Peyer's patch (tissue), 4 donors: ENCODE data around the gene PHACTR1. TPM values are rescaled to one million over a fixed set of nuclear protein-coding genes. Genes with fewer than 3 reads are reported as not detected.
"Not testable (repeated sequence)": the region's sequence is repeated elsewhere in the genome, so short reads cannot be mapped to it uniquely, and the experiment has no call there.

Experiments used
- DNase-seq, 3 donors: peaks; one replicate each; pipeline ENCODE4 v3.0.0-alpha.2; 2017 to 2019
- H3K27ac ChIP-seq, 4 donors: fragments of 200-600 bp; sonication (generic); one replicate each; pipeline ENCODE4 v1.5.1; 2016 to 2019
- H3K27me3 ChIP-seq, 2 donors: fragments of 200-600 bp; sonication (generic); one replicate each; pipeline ENCODE4 v1.5.1; 2019
- H3K36me3 ChIP-seq, 3 donors: fragments of 200-600 bp; sonication (generic); one replicate each; pipeline ENCODE4 v1.5.1; 2016 to 2019
- H3K4me1 ChIP-seq, 4 donors: fragments of 200-600 bp; sonication (generic); one replicate each; pipeline ENCODE4 v1.5.1; 2016 to 2019
- H3K4me3 ChIP-seq, 4 donors: fragments of 200-600 bp; sonication (generic); 1 replicate in 3 of 4; 2 replicates in 1 of 4; pipeline ENCODE4 v1.5.1; 2016 to 2019; ENCODE audit warnings: mild to moderate bottlenecking in 1 of 4
- H3K9me3 ChIP-seq, 4 donors: fragments of 200-600 bp; sonication (generic); one replicate each; pipeline ENCODE4 v1.5.1; 2016 to 2019; ENCODE audit warnings: mild to moderate bottlenecking in 1 of 4
- POLR2A ChIP-seq, 2 donors: fragments of 450-650 bp; IDR thresholded peaks; one replicate each; pipeline ENCODE4 v1.5.1; 2017; ENCODE audit warnings: antibody characterized with exemption in 2 of 2, mild to moderate bottlenecking in 2 of 2, moderate library complexity in 2 of 2
- total RNA-seq, 4 donors: library from RNA; depleted of rRNA; stranded (reverse); fragments of >200 nt; gene quantifications; one replicate each; pipeline ENCODE4 v1.1.0, GENCODE V29; 2016
- TF ChIP-seq, protein P1 (sequence below), 6 experiments: fragments of 450-650 bp in 4 of 6; fragments of 200-600 bp in 2 of 6; sonication (generic) in 1 of 6; IDR thresholded peaks; one replicate each; pipeline ENCODE4 v1.5.1; 2017 to 2019; ENCODE audit warnings: antibody characterized with exemption in 6 of 6, mild to moderate bottlenecking in 3 of 6, moderate library complexity in 1 of 6

Gene PHACTR1
- total RNA-seq, 4 donors from 2014 or later = 0.35 to 19.0 (median 1.7) TPM

DNA sequence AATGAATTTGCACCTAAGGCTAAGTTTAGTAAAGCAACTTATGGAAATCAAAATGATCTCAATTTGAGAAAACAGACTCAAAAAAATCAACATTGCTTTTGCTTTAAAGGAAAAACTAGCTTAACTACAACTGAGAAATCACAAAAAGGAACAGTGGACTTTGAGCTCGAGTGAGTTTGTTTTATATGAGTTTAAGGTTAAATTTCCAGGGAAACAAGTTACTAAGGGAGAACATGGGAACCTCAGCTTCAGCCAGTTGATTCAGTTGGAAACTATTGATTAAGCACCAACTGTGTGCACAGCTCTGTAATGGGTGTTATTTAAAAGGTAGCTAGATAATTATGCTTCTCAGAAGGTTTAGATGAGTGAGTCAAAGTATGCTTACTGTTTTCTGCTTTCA lies 526.0 kb downstream of the PHACTR1 start:
- Histone ChIP-seq H3K9me3 (no peaks in the 10 kb centered on the region), H3K27ac (no peak overlapping the region), H3K4me1 (no peaks in the 10 kb centered on the region), H3K4me3 (no peak overlapping the region), H3K36me3 (no peaks in the 10 kb centered on the region), H3K27me3 (no peaks in the 10 kb centered on the region)
- no peak for DNase-seq
- no peak for TF ChIP-seq POLR2A (IDR thresholded peaks at IDR 0.05)
- TF ChIP-seq, protein P1, sequence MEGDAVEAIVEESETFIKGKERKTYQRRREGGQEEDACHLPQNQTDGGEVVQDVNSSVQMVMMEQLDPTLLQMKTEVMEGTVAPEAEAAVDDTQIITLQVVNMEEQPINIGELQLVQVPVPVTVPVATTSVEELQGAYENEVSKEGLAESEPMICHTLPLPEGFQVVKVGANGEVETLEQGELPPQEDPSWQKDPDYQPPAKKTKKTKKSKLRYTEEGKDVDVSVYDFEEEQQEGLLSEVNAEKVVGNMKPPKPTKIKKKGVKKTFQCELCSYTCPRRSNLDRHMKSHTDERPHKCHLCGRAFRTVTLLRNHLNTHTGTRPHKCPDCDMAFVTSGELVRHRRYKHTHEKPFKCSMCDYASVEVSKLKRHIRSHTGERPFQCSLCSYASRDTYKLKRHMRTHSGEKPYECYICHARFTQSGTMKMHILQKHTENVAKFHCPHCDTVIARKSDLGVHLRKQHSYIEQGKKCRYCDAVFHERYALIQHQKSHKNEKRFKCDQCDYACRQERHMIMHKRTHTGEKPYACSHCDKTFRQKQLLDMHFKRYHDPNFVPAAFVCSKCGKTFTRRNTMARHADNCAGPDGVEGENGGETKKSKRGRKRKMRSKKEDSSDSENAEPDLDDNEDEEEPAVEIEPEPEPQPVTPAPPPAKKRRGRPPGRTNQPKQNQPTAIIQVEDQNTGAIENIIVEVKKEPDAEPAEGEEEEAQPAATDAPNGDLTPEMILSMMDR (IDR thresholded peaks at IDR 0.05) = no peak

DNA sequence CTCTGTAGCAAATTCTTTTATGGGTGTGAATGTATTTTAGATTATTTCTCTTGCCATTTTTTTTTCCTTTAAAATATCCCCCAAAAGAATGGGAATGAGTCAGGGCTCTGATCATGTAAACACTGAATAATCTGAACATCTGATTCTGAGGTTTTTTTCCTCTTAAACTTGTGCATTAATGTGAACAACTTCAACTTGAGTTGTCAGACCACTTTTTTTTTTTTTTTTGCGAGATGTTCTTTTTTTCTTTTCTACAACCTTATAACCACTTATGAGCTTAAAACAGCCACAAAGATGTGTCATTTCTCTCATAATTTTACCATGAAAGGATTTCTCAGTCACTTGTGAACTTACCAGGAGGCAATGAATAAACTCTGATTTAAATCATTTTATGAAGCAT lies 526.5 kb downstream of the PHACTR1 start:
- Histone ChIP-seq H3K9me3 (no peaks in the 10 kb centered on the region), H3K27ac (no peak overlapping the region), H3K4me3 (no peak overlapping the region), H3K4me1 (no peaks in the 10 kb centered on the region), H3K36me3 (no peaks in the 10 kb centered on the region), H3K27me3 (no peaks in the 10 kb centered on the region)
- no peak for DNase-seq
- TF ChIP-seq, protein P1 (IDR thresholded peaks at IDR 0.05) = no peak
- TF ChIP-seq POLR2A (IDR thresholded peaks at IDR 0.05) = no peak

DNA sequence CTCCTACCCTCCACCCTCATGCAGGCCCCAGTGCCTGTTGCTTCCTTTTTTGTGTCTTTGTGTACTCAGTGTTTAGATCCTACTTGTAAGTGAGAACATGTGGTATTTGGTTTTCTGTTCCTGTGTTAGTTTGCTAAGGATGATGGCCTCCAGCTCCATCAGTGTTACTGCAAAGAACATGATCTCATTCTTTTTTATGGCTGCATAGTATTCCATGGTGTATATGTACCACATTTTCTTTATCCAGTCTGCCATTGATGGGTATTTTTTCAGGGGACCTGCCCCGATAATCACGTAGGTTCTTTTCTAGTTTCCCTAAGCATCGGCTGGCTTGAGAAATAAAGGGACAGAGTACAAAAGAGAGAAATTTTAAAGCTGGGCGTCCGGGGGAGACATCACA lies 527.2 kb downstream of the PHACTR1 start:
- DNase-seq, H3K9me3 ChIP-seq, H3K4me1 ChIP-seq, H3K27me3 ChIP-seq, H3K4me3 ChIP-seq, H3K27ac ChIP-seq, H3K36me3 ChIP-seq: not testable (repeated sequence)

DNA sequence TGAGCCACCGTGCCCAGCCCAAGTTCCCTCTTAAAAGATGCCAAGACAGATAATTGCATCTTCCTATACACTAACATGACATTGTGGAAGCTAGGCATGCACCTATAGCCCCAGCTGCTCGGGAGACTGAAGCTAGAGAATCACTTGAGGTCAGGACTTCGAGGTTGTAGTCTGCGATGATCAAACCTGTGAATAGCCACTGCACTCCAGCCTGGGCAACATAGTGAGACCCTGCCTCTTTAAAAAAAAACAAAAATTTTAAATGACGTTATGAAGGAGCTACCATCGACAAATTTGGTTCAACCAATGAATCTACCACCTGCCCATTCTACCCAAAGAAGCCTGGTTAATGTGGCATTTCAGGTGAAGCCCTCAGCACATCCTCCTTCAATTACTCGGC lies 531.1 kb downstream of the PHACTR1 start:
- no peak overlapping the region for H3K27ac ChIP-seq
- H3K4me1 ChIP-seq = no peaks in the 10 kb centered on the region
- no peak for DNase-seq
- H3K4me3 ChIP-seq = no peak overlapping the region
- no peaks in the 10 kb centered on the region for H3K36me3 ChIP-seq
- no peaks in the 10 kb centered on the region for H3K9me3 ChIP-seq
- TF ChIP-seq, protein P1 (IDR thresholded peaks at IDR 0.05) = no peak
- no peak for TF ChIP-seq POLR2A (IDR thresholded peaks at IDR 0.05)
- no peaks in the 10 kb centered on the region for H3K27me3 ChIP-seq

DNA sequence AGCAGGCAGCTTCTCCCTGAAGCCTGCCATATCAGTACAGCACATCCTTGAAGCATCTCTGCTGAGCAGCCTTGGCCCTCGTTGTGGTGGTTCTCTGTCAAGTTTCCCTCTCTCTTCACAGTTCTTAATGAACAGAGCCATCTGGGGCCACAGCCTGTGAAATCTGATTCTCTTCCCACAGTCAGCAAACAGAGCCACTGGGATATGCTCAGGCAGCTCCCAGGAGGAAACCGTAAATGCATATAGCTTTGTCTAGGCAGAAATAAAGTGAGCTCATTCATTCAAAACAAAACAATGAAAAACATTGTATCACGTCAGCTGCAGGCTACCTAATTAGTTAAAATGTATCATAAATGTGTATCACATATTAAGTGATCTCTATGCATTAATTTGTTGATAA lies 531.5 kb downstream of the PHACTR1 start:
- Histone ChIP-seq H3K27me3 (no peaks in the 10 kb centered on the region), H3K27ac (no peak overlapping the region), H3K4me3 (no peak overlapping the region), H3K4me1 (no peaks in the 10 kb centered on the region), H3K36me3 (no peaks in the 10 kb centered on the region), H3K9me3 (no peaks in the 10 kb centered on the region)
- TF ChIP-seq, protein P1 (IDR thresholded peaks at IDR 0.05) = no peak
- no peak for TF ChIP-seq POLR2A (IDR thresholded peaks at IDR 0.05)
- DNase-seq = no peak

DNA sequence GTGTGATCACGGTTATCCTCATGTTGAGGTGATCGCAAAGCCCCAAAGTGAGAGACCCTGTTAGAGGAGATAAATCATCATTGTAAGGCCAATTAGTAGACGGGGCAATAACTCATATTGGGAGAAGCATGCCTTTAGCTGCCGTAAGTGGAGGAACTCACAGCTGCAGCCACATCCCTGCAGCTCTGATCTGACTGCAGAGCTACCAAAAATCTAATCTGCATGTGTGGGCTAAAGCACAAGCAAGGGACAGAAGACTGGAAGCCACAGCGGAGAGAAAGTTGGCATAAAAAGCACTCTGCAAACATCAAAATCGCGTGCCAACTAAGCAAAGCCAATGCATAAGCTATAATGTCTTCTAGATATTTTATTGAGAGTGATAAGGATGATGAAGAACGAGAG lies 532.0 kb downstream of the PHACTR1 start:
- Histone ChIP-seq H3K36me3 (no peaks in the 10 kb centered on the region), H3K27ac (no peak overlapping the region), H3K9me3 (no peaks in the 10 kb centered on the region), H3K4me1 (no peaks in the 10 kb centered on the region), H3K27me3 (no peaks in the 10 kb centered on the region), H3K4me3 (no peak overlapping the region)
- TF ChIP-seq POLR2A (IDR thresholded peaks at IDR 0.05) = no peak
- TF ChIP-seq, protein P1 (IDR thresholded peaks at IDR 0.05) = no peak
- no peak for DNase-seq
